GM19099 (cell line): ENCODE data around the gene ZNF792.

Experiments
- POLR2A ChIP-seq: IDR thresholded peaks from 3 replicates; pipeline ENCODE4 v1.6.1; 2011; ENCODE audit warnings: low read depth; ENCODE audit not compliant: insufficient read length; ENCODE audit errors: extremely low read depth

Gene ZNF792

GRCh38 chr19:34960940-34961679 is 2.9 kb downstream of the ZNF792 start:
- no peak for TF ChIP-seq POLR2A

DNA sequence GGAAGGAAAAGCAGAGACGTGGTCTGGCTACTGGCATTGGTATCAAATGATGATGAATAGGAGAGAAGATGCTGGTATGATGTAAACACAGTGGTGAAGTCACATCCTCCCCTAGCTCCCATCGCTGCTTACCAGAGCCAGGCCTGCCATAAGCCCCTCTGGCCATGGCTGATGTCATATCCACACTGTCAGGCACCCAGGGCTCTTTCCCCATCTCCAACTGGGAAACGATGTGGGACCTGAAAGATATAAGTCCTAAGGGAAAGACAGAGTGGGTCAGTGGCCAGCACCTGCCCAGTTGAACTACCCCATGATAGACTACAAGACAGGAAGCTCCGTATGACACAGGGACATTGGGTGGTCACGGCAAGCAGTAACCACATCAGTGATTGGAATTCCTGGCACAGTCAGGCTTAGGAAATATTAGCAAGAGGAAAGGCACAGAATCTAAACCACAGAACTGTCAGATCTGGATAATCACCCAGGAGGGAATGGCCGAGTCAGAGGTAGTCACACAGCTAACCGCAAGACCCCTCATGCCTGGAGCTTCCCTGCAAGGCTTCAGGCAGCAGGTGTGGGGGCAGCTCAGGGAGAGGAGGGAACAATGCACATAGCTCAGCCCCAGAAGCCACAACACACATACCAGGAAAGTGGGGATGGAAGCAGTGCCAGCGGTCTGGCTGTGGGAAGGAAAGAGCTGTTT is 3.8 kb downstream of the ZNF792 start:
- no peak for TF ChIP-seq POLR2A

GRCh38 chr19:34959021-34959420 is 5.0 kb downstream of the ZNF792 start:
- TF ChIP-seq POLR2A: no peak

DNA sequence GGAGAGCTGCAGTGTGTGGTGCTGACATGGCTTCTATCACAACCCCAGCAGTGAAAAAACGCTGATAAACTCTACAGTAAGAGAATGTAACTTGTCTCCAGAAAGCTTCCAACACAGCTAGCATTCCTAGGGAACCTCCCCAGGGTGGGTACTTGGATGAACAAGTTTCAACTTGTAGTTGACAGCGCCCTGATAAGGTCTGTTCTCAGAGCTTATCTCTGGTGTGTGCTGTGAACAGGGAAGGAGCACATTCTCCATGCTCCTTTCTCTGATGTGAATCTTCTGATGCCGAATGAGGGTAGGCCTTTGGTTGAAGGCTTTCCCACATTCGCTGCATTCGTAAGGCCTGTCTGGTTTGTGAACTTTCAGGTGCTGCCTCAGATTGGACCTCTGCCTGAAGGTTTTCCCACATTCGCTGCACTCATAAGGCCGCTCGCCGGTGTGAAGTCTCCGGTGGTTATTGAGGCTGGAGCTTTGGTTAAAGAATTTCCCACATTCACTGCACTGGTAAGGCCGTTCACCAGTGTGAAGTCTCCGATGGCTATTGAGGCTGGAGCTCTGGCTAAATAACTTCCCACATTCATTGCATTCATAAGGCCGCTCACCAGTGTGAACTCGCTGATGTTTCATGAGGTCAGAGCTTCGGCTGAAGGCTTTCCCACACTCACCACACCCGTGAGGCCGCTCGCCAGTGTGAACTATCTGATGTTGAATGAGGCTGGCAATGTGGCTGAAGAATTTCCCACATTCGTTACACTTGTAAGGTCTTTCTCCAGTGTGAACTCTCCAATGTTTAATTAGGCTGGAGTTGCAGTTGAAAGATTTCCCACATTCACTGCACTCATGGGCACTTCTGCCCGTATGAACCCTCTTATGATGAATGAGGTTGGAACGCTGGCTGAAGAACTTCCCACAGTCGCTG is 5.9 kb downstream of the ZNF792 start:
- no peak for TF ChIP-seq POLR2A

GRCh38 chr19:34953092-34953491 is 10.9 kb downstream of the ZNF792 start:
- no peak for TF ChIP-seq POLR2A

- TF ChIP-seq POLR2A: no peak
Observed at GRCh38 chr19:34943861-34944573, 20.0 kb downstream of the ZNF792 start.

GRCh38 chr19:34938886-34939285 is 25.1 kb downstream of the ZNF792 start:
- TF ChIP-seq POLR2A: no peak

DNA sequence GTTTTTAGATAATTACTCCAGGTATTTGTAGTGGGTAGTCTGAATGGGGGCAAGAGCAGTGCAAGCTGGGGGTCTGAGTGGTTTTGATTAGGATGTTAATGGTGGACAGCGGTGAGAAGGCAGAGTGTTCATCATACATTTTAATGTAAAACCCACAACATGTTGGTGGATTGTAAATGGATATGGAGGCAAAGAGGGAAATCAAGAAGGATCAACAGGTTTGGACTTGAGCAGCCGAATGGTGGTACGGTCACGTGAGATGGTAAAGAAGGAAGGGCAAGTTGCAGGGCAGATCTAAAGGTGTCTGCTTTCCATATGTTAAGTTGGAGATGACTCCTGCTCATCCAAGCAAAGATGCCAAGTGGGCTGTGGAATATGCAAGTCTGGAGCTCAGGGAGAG is 27.8 kb downstream of the ZNF792 start:
- TF ChIP-seq POLR2A: no peak

GRCh38 chr19:34932494-34932893 is 31.5 kb downstream of the ZNF792 start:
- TF ChIP-seq POLR2A: no peak

- TF ChIP-seq POLR2A: peak; percentile 73
Observed at GRCh38 chr19:34926685-34927375, 37.2 kb downstream of the ZNF792 start, which contains the start of gene ZNF30. ZNF30 (plus strand) TSS chr19:34926903; CDS start chr19:34929948, 3,045 bp downstream.

DNA sequence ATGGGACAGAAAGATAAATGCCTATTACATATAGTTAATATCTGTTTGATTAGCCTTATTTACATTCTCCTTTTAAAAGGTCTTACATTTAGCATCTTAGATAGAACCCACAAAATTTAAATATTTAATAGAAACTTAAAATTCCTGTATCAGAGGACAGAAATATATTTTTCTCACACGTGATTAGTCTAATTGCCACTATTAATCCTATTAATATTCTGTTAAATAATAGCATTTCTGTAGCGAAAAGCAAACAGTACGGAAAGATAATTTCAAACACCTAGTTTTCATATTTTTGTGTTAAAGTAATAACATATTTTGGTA is 37.7 kb downstream of the ZNF792 start:
- no peak for TF ChIP-seq POLR2A

GRCh38 chr19:34925278-34925855 is 38.7 kb downstream of the ZNF792 start:
- TF ChIP-seq POLR2A: no peak

DNA sequence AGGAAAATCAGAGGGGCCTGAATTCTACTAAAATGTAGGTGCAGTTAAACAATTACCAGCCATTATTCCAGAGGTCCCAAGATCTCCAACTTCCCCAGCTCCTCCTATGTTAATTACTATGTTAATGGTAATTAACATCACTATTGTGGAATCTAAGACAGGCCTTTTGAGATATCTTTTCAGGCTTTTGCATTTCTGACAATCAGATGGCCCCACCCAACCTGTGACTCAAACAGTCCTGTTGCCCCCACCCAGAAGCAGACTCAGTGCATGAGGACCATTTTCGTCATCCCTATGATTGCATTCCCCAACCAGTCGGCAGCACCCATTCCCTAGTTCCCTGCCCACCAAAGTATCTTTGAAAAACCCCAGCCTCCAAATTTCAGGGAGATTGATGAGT is 45.8 kb downstream of the ZNF792 start:
- no peak for TF ChIP-seq POLR2A

DNA sequence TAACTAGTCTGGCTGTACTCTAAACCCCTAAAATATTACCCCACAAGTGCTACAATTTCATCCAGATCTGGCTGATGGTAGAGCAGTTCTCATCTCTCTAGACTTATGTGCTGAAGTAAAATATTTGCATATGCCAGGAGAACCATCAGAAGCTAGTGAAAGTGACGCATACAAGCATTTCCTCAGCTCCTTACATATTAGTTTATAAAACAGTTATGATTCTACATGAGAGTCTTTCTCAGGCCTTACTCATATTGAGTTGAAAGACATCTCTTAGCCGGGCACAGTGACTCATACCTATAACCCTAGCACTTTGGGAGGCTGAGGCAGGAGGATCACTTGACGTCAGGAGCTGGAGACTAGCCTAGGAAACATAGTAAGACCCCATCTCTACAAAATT is 53.3 kb downstream of the ZNF792 start:
- no peak for TF ChIP-seq POLR2A
